Ecto neural progenitor cell (in vitro differentiated cells): ENCODE measurements around the gene LRRK2.
"Not testable (repeated sequence)": the region's sequence is repeated elsewhere in the genome, so short reads cannot be mapped to it uniquely, and the experiment has no call there.

Experiments
- DNase-seq: peaks from one replicate; pipeline ENCODE4 v3.0.0-alpha.2; 2018; ENCODE audit warnings: low spot score

The LRRK2 gene

GRCh38 chr12:40224439-40225291, at the start of gene LRRK2:
Gene LRRK2 (plus strand): TSS chr12:40224997. CDS start chr12:40225132, 135 bp downstream.
- peak; percentile 80 for DNase-seq

GRCh38 chr12:40175045-40175444, 49.8 kb upstream of the LRRK2 start:
- DNase-seq: no peak

- no peak for DNase-seq
These were observed 49.3 kb upstream of the LRRK2 start for GRCh38 chr12:40175489-40175888.

GRCh38 chr12:40178701-40179100, 46.1 kb upstream of the LRRK2 start:
- no peak for DNase-seq

DNA sequence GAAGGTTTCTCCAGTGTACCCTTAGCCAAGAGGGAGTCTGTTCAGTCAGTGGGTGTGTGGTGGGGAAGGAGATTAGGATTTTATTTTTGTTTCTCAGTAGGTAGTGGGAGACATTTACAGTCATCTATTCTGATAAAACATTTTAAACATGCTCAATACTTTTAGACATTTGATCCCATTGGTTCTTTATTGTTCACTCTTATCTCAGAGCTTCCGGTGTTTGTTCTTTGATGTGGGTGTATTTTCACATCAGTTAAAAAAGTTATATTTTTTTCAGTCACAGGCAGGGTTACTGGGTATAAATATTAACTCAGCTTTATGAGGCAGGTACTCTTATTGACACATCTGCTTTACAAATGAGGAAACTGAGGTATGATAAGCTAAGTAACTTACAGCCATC, 43.3 kb upstream of the LRRK2 start:
- DNase-seq: no peak

DNA sequence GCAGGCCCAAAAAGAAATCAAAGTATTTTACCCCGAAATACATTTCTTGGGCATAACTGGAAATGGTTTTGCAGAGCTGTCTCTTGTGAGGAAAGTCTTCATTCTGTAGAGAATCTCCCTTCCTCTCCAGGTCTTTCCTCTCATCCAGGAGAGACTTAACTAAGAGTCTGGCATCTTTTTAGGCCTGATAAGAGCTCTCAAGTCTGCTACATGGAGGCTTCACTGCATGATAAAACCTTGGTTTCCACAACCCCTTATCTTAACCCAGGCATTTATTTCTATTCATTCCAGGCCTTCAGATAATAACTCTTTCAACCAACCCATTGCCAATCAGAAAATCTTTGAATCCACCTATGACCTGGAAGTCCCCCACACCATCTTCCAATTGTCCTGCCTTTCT, 41.1 kb upstream of the LRRK2 start:
- no peak for DNase-seq

GRCh38 chr12:40184493-40185302, 40.1 kb upstream of the LRRK2 start:
- DNase-seq: no peak

GRCh38 chr12:40185303-40185693, 39.5 kb upstream of the LRRK2 start:
- DNase-seq: no peak

GRCh38 chr12:40188558-40189320, 36.1 kb upstream of the LRRK2 start:
- no peak for DNase-seq

DNA sequence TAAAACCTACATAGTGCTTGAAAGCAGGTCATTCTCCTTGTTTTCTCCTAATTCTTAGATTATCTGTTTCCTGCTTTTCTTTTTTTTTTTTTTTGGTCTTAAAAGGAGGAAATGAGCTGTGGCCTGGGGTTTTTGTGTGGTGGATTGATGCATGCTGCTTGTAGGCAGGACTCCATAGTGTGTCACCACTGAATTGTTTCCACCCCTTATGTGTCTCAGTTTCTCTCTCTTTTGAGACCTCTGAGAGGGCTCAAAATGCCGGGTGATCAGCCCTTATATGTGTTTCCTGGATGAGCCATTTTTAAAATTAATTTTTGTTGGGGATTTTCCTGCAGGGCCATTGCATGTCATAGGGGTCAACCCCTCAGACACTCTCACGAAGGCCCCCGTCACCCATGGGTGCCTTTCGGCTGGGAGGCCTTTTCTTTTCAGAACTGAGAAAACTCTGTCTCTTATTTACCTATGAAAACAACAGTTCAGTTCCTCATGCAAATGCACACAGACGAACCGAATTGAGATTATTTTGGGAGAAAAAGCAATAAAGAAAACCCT, 32.0 kb upstream of the LRRK2 start:
- DNase-seq: no peak

DNA sequence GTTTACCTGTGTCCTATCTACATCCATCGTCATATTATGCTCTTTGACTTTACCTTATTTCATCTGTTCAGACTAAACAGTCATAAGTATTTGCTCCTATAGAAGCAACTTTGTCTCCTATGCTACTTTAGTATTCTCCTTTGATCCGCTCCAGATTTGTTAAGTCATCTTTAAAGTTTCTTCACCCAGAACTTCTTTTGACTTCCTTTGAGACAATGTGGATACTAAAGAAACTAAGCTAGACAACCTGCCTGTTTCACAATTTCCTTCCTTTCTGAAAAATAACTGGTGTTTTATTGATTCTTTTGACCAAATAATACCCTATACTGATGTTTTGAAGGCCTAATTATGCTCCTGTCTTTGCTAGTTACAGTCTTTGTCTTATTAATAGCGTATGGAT, 30.0 kb upstream of the LRRK2 start:
- no peak for DNase-seq

GRCh38 chr12:40197590-40197989, 27.2 kb upstream of the LRRK2 start:
- DNase-seq: no peak

DNA sequence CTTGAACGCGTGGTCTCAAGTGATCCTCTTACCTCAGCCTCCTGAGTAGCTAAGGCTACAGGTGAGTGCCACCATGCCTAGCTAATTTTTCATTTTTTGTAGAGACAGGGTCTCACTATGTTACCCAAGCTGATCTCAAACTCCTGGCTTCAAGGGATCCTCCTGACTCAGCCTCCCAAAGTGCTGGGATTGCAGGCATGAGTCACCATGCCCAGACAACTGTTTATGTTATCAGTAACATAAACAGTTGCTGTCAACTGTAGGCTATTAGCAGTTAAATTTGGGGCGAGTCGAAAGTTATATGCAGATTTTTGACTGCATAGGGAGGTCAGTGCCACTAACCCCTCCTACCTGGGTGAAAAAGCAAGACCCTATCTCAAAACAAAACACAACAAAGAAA, 26.2 kb upstream of the LRRK2 start:
- no peak for DNase-seq

GRCh38 chr12:40202095-40203059, 22.4 kb upstream of the LRRK2 start:
- DNase-seq: no peak

- DNase-seq: no peak
These were observed 21.8 kb upstream of the LRRK2 start for GRCh38 chr12:40203060-40203430.

- DNase-seq: no peak
These were observed 20.5 kb upstream of the LRRK2 start for GRCh38 chr12:40204337-40204736.

DNA sequence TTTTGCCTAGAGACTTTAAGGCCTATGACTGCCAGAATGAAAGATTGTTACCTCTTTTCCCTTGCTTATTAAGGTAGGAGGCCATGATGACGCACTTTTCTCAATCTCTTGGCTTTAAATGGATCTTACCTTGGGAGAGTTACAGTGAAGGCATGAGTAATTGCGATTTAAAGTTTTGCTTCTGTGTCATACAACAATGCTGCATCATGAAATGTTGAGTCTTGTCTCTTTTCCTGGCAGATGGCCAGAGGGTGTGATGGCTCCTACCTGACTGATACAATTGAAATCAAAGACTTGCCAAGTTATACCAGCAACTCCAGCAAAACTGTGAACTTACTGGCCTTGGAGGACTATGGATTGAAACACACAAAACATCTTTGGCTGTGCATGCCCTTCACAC, 17.2 kb upstream of the LRRK2 start:
- DNase-seq: no peak

DNA sequence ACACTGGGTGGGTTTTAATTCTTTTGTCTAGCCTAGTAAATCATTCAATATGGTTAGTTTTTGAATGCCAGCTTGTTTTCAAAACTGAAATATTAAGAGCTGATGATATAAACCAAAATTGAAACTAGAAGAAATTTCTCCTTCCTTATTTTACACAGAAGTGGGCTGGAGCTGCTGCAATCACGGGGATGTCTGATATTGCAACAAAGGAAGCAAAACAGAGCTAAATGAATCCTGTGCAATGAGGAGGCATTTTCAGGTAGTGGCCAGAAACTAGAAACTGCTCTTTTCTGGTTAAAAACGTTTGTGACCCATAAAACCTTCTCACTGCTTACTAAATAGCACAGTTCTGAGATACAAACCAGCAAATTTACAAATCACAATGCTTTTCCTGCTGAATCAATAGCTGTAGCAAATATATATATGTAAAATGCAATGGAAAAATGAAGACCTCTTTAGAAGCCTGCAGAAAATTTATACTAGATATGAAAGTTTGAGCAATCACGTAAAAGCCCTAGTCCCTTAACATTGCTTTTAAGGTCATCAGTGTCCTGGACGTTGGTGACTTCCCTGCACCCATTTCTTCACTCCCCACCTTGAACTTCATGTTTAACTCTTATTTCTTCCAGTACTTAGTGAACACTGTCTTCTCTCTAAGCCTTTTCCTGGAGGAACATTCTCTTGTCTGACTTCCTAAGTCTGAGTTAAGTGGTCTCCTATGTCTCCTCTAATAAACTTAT, 15.9 kb upstream of the LRRK2 start:
- no peak for DNase-seq

DNA sequence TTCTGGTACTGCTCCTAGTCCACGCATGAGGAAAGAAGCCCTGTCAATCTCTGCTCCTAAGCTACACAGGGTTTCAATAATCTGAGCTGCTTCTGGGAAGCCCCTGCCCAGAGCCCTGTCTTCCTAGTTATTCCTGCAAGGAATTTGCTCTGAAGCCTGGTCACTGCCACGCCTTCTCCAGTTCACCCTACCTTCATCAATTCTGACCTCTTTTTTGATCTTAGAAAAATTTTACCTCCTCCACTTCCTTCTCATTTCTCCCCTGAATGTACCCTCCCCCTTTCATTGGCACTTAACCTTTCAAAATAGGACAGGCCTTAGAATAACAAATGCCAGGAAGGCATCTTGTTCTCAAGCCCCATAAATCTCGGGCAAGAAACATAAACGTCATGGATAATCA, 14.9 kb upstream of the LRRK2 start:
- no peak for DNase-seq

GRCh38 chr12:40211186-40211585, 13.6 kb upstream of the LRRK2 start:
- not testable (repeated sequence) for DNase-seq
